Mesothelial cell of epicardium (in vitro differentiated cells): ENCODE measurements around the gene NTM. TPM values are rescaled to one million over a fixed set of nuclear protein-coding genes. Genes with fewer than 3 reads are reported as not detected.

Experiments used
- DNase-seq, 2 experiments: peaks; one replicate each; pipeline ENCODE4 v3.0.0; 2021; ENCODE audit warnings: low spot score in 2 of 2; ENCODE audit not compliant: unreplicated experiment in 2 of 2
- H3K27ac Mint-ChIP-seq: 2 replicates; pipeline ENCODE4 v1.8.0; 2021; ENCODE audit warnings: mixed read lengths
- H3K27me3 Mint-ChIP-seq: 2 replicates; pipeline ENCODE4 v1.8.0; 2021; ENCODE audit warnings: low read depth, mixed read lengths
- H3K36me3 Mint-ChIP-seq: 2 replicates; pipeline ENCODE4 v1.8.0; 2021; ENCODE audit warnings: mixed read lengths
- H3K4me1 Mint-ChIP-seq: 2 replicates; pipeline ENCODE4 v1.8.0; 2021; ENCODE audit warnings: mixed read lengths
- H3K4me3 Mint-ChIP-seq: 2 replicates; pipeline ENCODE4 v1.8.0; 2021; ENCODE audit warnings: mild to moderate bottlenecking, moderate library complexity, mixed read lengths
- H3K9me3 Mint-ChIP-seq: 2 replicates; pipeline ENCODE4 v1.8.0; 2021; ENCODE audit warnings: mixed read lengths
- total RNA-seq: library from RNA; stranded (reverse); gene quantifications from 3 replicates; pipeline ENCODE4 v1.2.1, GENCODE V29; 2021
- TF ChIP-seq, protein P1 (sequence below): fragments of 200-600 bp; sonication (generic); IDR thresholded peaks from one replicate; pipeline ENCODE4 v1.5.0; 2021; ENCODE audit warnings: antibody characterized with exemption; ENCODE audit not compliant: unreplicated experiment

Gene NTM
- total RNA-seq, 1 donor from 2014 or later, result 3.9 TPM

GRCh38 chr11:131504199-131504949 lies 134.0 kb downstream of the NTM start:
- H3K9me3 Mint-ChIP-seq, result peaks cover 2% of the 10 kb centered on the region
- H3K4me3 Mint-ChIP-seq, result no peak overlapping the region
- no peaks in the 10 kb centered on the region for H3K36me3 Mint-ChIP-seq
- no peak for DNase-seq
- TF ChIP-seq, protein P1, sequence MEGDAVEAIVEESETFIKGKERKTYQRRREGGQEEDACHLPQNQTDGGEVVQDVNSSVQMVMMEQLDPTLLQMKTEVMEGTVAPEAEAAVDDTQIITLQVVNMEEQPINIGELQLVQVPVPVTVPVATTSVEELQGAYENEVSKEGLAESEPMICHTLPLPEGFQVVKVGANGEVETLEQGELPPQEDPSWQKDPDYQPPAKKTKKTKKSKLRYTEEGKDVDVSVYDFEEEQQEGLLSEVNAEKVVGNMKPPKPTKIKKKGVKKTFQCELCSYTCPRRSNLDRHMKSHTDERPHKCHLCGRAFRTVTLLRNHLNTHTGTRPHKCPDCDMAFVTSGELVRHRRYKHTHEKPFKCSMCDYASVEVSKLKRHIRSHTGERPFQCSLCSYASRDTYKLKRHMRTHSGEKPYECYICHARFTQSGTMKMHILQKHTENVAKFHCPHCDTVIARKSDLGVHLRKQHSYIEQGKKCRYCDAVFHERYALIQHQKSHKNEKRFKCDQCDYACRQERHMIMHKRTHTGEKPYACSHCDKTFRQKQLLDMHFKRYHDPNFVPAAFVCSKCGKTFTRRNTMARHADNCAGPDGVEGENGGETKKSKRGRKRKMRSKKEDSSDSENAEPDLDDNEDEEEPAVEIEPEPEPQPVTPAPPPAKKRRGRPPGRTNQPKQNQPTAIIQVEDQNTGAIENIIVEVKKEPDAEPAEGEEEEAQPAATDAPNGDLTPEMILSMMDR, result no peak
- no peaks in the 10 kb centered on the region for H3K4me1 Mint-ChIP-seq
- H3K27ac Mint-ChIP-seq, result no peak overlapping the region
- H3K27me3 Mint-ChIP-seq, result peaks cover 34% of the 10 kb centered on the region

DNA sequence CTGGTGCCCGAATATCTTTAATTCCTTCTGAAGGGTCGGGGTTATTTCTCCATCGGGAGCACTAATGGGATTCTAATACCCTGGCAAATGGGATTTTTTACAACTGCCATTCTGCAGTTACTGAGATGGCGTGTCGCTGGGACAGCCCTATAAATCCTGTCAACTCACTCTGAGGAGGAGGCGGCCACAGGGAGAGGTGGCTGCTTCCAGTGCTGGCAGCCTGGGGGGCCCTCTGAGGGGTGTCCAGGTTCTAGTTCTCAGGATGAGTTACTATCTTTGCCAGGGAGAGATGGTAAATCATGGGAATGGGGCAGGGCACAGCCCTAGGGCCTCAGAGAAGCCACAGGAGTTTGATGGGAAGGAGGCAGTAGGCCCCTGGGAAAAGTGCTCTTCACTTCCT lies 135.9 kb downstream of the NTM start:
- H3K4me3 Mint-ChIP-seq, result no peak overlapping the region
- DNase-seq, result no peak
- H3K27me3 Mint-ChIP-seq, result peaks cover 29% of the 10 kb centered on the region
- no peaks in the 10 kb centered on the region for H3K36me3 Mint-ChIP-seq
- peaks cover 3% of the 10 kb centered on the region for H3K9me3 Mint-ChIP-seq
- H3K4me1 Mint-ChIP-seq, result no peaks in the 10 kb centered on the region
- TF ChIP-seq, protein P1, result no peak
- H3K27ac Mint-ChIP-seq, result no peak overlapping the region

GRCh38 chr11:131510662-131511061 lies 140.2 kb downstream of the NTM start:
- Mint-ChIP-seq H3K4me1 (no peaks in the 10 kb centered on the region), H3K4me3 (no peak overlapping the region)
- no peak for DNase-seq

GRCh38 chr11:131511794-131512193 lies 141.4 kb downstream of the NTM start:
- no peaks in the 10 kb centered on the region for H3K36me3 Mint-ChIP-seq
- H3K27me3 Mint-ChIP-seq, result no peaks in the 10 kb centered on the region
- TF ChIP-seq, protein P1, result peak; percentile 46
- H3K4me1 Mint-ChIP-seq, result no peaks in the 10 kb centered on the region
- peaks cover 3% of the 10 kb centered on the region for H3K9me3 Mint-ChIP-seq
- no peak overlapping the region for H3K4me3 Mint-ChIP-seq
- DNase-seq, result peak in 1 of 2 experiments; percentile 58
- no peak overlapping the region for H3K27ac Mint-ChIP-seq

More at GRCh38 chr11:131510662-131511061, 140.2 kb downstream of the NTM start:
- Mint-ChIP-seq H3K27me3 (peaks cover 2% of the 10 kb centered on the region), H3K27ac (no peak overlapping the region), H3K36me3 (no peaks in the 10 kb centered on the region), H3K9me3 (peaks cover 3% of the 10 kb centered on the region)
- TF ChIP-seq, protein P1, result no peak

GRCh38 chr11:131512228-131512627 lies 141.8 kb downstream of the NTM start:
- Mint-ChIP-seq H3K4me1 (no peaks in the 10 kb centered on the region), H3K36me3 (no peaks in the 10 kb centered on the region), H3K4me3 (no peak overlapping the region), H3K27ac (no peak overlapping the region), H3K9me3 (peaks cover 3% of the 10 kb centered on the region), H3K27me3 (no peaks in the 10 kb centered on the region)
- DNase-seq, result no peak
- TF ChIP-seq, protein P1, result no peak
